HG02763 (cell line): ENCODE results near the gene EPC1.

ENCODE experiments used
- ATAC-seq: cut with Tn5 transposase; IDR thresholded peaks from one replicate; pipeline ENCODE4 v1.9.1; 2021; ENCODE audit warnings: mild to moderate bottlenecking, moderate library complexity; ENCODE audit not compliant: unreplicated experiment

EPC1 gene

DNA sequence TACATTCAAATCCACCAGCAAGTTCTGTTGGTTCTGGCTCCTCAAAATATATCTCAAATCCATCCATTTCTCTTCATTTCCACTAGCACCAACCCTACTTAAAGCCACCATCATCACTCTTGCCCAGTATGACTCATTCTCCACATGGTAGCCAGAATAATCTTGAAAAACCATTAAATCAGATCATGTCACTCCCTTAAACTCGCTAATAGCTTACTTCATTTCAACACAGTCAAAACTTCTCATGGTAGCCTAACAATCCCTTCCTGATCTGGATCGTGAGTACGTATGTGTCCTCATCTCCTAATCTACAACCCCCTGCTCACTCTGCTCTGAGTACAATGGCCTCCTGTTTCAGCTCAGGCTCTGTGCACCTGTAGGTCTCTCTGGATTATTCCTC, 8.7 kb downstream of the EPC1 start:
- ATAC-seq: no peak

DNA sequence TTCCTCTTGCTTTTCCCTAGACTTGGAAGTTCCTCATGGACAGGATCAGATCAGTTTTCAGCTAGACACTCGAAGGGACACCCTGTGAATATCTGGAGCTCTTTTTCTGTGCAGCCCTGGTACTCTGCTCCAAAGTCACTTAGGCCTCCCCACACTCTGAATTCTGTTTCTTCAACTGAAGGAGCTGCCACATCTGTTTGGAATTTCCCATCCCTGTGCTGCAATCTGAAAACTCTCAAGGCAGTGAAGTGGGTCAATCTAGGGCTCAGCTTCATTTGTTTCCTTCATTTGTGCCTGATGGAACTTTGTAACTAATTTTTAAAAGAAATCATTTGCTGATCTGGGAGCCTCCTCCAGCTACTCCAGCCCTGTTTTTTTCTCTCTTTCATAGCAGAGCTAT, 9.6 kb downstream of the EPC1 start:
- ATAC-seq: no peak

DNA sequence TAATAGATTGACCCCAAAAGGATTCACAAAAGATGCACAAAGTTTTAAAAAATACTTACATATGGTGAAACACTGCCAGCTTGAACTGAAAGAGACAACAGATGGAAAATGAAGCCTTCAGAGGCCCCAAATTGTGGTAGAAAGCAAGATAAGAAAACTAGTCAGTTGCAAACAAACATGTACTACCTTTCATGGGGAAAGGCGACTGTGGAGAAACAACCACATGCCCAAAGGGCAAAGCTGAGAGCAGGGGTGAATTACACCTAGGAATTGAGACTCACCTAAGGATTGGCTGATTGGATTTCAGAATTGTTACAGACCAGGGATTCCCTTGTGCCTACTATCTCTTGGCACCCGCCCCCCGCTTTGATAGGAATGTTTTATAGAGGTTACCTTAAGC, 13.1 kb downstream of the EPC1 start:
- ATAC-seq: no peak

DNA sequence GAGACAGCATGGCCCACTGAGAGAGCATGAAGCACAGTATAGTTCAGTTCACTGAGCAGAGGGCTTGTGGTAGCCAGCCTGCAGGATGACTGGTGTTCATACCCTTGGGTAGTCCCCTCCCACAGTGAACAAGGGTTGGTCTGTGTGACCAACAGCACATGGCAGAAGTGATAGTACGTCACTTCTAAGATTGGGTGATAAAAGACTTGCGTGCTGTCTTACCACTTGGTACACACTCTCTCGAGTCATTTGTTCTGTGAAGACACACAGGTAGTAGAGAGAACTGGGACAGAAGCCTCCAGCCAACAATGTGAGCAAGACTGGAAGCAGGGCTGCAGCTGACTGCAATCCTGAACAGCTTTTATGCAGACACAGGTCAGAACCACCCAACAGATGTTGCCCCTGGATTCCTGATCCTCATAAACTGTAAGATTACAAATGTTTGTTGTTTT, 14.6 kb downstream of the EPC1 start:
- ATAC-seq: peak; percentile 96

DNA sequence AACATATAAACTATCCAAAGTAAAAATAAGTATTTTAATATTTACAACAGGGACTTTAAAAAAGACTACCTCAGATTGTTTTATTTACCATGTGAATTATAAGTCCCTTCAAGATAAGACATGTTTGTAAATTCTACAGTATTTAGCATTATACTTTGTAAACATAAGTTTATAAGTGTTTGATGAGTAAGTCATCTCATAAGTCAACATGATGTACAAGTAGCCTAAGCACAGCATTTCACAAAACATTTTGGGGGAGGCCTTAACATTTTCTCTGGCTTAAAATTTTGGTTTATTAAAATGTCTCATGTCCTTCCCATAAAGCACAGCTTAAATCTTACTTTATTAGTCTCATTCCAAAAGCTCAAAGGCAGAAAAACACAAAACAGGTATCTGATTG, 15.4 kb downstream of the EPC1 start:
- no peak for ATAC-seq

DNA sequence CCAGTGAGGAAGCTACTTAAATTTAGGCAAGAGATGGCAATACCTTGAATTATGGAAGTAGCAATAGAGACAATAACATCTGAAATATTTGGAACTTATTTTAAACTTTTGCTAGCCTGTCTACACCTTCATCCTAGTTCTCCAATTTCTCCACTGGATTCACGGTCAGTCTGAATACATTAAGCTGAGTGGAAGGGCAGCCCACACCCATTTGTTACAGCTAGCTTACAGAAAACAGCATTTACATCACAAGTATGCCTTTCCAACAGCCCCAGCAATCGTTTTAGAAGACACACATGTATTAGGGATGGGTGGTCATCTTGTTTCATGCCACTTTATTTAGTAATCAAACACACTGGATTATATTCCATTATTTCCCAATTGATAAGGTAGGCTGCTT, 16.7 kb downstream of the EPC1 start:
- ATAC-seq: no peak

DNA sequence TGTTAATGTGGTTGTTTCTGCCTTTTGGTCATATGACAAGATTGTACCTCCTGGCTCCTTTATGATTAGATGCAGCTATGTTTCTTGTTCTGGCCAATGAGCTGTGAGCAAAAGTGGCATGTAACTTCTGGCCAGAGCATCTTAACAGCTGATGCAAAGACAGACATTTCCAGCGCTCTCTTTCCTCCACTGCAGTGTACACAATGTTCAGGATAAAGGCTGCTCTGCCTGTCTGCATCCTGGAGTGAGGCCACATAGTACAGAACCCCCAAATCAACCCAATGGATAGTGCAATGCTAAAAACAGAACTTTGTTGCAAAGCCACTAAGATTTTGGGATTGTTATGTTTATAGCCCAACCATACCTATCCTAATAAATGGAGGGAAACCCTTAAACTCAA, 17.9 kb downstream of the EPC1 start:
- ATAC-seq: no peak

DNA sequence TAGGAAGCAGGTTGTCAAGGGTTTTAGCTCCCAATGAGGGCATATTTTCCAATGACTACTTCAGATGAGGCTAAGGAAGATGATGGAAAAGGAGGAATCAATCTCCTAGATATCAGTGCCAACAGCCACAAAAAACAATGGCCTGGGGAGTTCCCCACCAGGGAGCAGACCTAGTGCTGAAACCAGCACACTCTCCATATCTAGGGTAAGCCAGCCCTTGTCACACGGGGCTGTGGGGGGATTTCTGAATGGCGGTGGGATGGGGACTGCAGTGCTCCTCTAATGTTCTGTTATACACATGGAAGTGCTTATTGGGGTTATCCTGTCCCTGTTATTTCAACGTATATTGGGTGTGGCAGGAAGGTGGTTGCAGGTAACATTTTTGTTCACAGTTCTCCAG, 18.5 kb downstream of the EPC1 start:
- ATAC-seq: no peak

GRCh38 chr10:32327364-32327691, 19.6 kb downstream of the EPC1 start:
- no peak for ATAC-seq

DNA sequence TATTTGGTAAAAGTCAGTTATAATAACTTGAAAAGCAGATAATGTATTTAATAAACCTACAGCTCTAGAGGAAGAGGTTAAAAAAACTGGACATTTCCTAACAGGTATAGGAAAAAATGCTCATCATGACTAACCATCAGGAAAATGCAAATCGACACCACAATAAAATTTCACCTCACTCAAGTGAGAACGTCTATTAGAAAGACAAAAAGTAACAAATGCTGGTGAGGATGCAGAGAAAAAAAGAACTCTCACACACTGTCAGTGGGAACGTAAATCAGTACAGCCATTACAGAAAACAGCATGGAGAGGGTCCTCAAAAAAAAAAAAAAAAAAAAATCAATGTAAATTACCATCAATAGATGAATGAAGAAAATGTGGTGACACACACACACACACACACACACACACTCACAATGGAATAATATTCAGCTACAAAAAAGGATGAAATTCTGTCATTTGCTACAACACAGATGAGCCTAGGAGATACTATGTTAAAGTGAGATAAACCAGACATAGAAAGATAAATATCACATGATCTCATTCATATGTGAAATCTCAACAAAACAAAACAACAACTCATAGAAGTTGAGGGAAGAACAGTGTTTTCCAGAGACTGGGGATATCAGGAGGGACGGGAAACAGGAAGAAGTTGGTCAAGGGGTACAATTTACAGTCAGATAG, 20.1 kb downstream of the EPC1 start:
- ATAC-seq: no peak

DNA sequence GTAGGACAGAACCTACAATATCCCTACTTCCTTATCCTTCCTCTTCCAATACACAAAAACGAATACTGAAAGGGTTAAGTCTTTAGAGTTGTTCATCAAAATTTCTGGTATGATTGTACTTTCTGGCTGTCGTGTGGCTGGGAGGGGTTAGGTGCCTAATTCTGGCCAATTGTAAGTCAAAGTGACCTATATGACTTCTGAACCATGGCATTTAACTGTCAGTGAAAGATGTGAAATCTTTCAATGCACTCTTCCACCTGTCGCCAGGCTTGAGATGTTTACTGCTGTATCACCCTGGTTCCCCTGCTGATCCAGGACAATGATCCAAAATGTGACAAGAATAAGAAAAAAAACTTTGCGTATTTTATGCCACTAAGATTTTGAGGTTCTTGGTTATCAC, 20.8 kb downstream of the EPC1 start:
- peak; percentile 42 for ATAC-seq

- no peak for ATAC-seq
These were observed 23.9 kb downstream of the EPC1 start for GRCh38 chr10:32323051-32323450.

DNA sequence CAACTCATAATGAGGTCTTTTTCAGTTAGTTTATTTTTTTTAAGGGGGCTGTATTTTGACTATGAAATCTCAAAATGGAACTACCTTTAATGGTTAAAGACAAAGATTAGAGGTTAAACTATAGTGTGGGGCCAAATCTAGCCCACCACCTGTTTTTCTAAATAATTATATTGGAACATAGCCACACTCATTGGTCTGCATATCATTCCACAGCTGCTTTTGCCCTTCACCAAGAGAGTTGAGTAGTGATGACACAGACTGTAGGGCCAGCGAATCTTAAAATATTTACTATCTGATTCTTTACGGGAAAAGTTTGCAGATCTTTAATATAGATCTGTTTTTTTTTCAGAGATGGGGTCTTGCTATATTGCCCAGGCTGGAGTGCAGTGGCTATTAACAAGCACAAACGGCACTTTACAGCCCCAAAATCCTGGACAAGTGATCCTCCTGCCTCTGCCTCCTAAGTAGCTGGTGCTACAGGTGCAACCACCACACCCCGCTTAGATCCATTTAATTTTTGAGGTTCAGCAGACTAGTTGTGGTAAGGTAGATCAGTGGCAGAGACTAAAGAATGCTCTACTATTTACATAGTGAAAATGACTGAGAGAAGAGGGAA, 25.8 kb downstream of the EPC1 start:
- ATAC-seq: no peak

GRCh38 chr10:32318476-32318896, 28.5 kb downstream of the EPC1 start:
- peak; percentile 29 for ATAC-seq

DNA sequence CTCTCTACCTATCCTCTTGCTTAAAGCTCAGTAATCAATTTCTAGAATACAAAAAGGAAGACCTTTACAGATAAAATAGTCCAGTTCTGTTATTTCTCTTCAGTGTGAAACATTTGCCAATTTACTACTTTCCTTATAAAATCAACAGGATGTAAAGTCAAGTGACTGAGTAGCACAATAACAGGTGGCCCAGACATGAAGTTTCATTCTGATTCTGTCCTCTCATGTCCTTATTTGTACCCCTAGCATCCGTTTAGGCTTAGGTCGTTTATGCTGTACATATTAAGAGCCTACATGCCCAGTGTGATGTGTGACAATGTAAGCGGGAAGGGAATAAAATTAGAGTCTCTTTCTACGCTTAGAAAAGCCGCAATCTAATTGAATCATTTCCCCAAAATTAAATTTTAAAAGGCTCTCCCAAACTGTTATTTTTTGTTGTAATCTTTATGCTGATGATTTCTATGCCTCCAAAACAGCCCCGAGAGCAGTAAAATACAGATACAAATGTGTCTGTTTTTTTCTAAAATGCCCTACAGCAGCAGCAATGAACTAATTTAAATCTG, 29.1 kb downstream of the EPC1 start:
- ATAC-seq: peak; percentile 95

DNA sequence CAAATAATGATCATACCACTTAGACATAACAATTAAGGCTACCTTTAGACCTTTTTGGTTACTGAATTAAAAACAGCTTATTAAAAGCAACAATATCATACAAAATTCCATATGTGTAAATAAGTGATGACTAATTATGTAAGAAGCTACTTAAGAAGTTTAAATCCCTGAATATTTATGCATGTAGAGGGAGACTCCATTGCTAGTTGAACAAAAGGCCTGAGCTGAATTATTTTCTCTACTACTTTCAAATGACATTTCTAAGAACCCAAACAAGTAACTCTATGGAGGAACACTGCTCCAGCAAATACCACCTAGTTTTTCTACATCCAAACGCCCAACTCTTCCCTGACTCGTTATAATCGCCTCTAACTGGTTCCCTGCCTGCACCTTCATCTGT, 31.5 kb downstream of the EPC1 start:
- no peak for ATAC-seq

DNA sequence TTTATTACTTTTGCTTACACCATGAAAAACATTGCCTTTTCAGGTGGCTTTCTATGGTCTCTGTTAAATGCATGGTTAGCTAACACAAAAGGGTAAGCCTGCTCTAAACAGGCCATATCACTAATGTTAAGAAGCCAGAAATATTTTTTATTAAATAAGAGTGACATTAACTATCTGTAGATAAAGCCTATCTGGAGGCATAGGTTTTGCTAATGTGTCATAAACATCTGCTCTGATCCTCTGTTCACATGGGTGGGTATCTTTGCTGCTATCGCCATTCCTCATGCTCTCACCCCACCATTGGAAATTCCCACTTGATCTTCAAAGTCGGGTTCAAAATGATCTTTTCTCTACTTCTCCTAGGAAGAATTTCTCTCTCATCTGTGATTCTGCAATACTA, 32.4 kb downstream of the EPC1 start:
- ATAC-seq: no peak

- ATAC-seq: no peak
These were observed 38.8 kb downstream of the EPC1 start for GRCh38 chr10:32308027-32308603.

GRCh38 chr10:32307609-32308008, 39.3 kb downstream of the EPC1 start:
- no peak for ATAC-seq

DNA sequence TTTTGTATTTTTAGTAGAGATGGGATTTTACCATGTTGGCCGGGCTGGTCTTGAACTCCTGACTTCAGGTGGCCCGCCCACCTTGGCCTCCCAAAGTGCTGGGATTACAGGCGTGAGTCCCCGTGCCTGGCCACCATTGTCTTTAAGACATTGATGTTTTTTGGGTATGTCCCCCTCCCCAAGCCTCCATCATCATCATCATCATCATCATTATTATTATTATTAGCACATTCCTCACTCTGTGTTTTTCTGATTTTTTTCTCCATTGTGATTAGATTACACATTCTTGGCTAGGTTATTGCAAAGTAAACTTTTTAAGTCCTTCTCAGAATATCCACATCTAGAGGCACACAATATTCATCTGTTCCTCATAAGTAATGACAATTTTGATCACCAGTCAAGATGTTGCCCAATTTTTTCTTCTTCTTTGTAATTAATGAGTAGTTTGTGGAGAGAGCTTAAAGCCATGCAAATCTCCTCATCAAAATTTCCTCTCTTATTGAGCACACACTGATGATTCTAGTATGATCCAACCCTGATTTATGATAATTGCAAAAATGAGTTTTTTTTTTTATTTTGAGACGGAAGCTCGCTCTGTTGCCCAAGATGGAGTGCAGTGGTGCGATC, 47.5 kb downstream of the EPC1 start:
- ATAC-seq: no peak

GRCh38 chr10:32298075-32298812, 48.7 kb downstream of the EPC1 start:
- ATAC-seq: no peak
